NOMO-1 (cell line): Measurements from ENCODE around the gene EGR4.
"Not testable (repeated sequence)": the region's sequence is repeated elsewhere in the genome, so short reads cannot be mapped to it uniquely, and the experiment has no call there.

Experiments
- DNase-seq, 2 experiments: peaks; one replicate each; lab custom pipeline; 2025; ENCODE audit not compliant: unreplicated experiment in 2 of 2; lab: John Stamatoyannopoulos, UW

Gene EGR4

DNA sequence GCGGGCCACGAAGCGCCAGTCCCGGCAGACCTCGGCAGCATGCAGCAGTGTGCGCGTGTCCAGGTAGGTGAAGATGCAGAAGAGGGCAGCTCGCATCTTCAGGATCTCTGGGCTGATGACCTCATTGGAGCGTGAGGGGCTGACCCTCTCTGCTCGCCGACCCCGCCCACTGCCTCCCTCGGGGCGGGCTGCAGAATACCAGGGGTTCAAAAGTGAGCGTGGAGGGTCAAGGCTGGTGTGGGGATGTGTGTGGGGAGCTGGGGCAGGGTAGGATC is 29.1 kb downstream of the EGR4 start:
- DNase-seq = no peak

DNA sequence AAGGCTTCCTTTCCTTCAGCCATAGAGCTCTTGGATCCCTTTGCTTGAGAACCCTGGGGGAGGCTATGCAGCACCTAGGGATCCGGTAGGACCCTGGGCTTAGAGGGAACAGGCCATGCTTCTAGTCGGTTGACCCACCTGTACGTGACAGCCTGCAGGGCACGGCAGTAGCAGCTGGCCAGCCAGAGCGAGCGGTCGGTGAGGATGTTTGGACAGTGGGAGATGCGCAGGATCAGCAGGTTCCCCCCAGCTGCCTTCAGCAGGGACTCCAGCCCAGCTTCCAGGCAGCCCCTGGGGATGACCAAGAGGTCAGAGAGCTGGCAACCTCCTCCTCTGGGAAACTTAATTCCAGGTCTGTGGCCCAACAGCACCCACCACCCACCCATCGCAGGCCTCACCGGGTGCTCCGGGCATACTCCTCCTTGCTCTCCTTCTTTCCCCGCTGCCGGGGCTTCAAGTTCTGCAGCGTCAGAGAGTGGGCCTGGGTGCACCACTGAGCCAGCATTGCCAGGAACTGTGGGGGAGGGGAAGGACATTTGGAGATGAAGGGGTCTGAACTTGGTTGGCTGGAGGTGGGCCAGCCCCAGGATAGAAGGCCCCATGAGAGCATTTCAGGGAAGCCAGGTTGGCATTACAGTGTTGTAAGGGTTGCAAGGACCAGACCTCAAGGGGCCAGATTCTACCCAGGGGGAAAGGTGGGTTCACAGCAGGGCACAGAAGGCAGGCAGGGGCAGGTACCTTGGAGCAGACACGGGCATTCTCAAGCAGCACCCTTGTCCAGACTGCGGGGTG is 29.6 kb downstream of the EGR4 start:
- no peak for DNase-seq

DNA sequence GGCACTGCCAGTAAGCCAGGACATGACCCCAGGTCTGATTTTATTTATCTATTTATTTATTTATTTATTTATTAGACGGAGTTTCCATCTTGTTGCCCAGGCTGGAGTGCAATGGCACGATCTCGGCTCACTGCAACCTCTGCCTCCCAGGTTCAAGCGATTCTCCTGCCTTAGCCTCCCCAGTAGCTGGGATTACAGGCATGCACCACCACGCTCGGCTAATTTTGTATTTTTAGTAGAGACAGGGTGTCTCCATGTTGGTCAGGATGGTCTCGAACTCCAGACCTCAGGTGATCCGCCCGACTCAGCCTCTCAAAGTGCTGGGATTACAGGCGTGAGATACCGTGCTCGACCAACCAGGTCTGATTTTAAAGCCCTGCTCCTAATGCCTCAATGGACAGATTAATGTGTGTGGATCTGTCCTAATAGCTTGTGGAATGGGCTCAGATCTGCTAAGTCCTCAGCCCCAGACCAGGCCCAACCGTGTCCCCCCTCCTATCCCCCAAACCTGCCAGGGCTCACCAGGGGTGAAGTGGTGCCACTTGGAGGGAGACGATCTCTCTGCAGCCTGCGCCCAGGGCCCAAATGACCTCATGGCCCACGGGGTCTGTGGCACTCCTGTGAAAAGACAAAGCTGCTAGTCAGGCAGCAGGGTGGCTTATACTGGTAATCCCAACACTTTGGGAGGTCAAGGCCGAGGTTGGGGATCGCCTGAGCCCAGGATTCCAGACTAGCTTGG is 30.5 kb downstream of the EGR4 start:
- DNase-seq = not testable (repeated sequence)

DNA sequence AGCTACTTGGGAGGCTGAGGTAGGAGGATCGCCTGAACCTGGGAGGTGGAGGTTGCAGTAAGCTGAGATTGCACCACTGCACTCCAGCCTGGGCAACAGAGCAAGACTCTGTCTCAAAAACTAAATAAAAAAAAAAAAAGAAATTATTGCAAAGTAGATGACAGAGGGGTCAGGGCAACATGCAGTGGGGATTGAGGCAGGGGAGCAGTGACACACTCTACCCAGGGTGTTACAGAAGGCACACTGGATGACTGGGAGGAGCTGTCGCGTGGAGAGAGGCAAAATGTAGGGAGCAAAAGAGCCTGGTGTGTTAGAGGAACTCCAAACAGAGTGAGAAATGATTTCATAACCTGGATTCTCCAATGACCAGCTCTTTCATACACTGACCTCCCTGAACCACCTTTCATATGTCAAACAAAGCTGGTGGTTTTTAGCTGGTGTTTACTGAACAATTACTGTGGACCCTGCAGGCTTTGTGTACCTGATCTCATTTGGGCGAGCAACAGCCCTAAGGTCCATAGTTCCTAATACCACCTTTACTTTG is 31.2 kb downstream of the EGR4 start:
- no peak for DNase-seq

DNA sequence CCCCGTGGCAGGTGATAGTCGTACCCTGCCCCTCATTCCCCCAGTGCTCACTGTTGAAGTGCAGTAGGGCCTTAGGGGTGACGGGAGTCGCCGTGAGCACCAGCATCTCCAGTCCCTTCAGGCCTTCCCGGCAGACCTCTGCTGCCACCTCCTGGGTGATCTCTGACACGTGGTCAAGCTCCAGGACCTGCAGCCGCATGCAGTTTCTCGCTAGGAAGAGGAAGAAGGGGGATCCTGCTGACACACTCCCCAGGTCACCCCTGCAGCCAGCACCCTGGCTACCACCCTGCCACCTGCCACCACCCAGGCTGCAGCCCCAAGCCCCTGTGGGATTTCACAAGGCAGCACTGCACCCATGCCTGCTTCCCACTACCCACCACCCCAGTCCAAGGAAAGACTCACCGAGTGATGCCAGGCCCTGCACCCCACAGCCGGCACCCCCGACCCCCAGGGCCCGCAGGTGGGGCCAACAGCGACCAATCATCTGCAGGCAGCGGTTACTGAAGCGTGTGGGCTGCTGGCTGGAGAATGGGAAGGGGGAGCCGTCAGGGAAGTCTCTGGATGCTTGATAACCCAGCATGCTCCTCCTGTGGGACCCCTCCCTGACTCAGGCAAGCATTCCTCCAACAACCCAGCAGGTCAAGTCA is 32.9 kb downstream of the EGR4 start:
- DNase-seq = peak in 1 of 2 experiments; percentile 1

DNA sequence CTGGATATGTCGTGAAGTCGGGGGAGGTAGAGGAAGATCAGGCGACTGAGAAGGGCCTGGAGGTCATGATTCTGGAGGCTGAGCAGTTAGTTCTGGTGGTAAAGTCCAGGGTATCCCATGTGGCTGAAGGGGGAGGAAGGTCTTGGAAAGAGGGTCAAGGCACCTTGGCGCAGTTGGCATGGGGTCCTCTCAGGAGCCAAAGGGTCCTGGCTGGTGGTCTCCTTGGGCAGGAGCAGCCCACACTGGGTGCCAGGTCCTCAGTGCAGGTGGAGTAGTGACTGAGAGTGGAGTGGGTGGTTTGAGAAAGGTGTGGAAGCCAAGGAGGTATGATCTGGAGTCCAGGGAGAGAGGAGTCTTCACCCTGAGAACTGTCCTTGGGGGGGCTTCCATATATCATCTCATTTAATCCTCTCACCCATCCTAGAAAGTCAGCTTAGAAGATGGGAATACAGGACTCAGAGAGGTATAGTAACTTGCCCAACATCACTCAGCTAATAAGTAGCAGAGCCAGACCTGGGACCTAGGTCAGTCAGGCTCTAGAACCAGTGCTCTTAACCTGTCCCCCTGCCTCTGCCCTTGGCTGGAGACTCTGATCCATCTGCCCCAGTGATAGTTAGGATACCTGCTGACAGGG is 33.5 kb downstream of the EGR4 start:
- no peak for DNase-seq

DNA sequence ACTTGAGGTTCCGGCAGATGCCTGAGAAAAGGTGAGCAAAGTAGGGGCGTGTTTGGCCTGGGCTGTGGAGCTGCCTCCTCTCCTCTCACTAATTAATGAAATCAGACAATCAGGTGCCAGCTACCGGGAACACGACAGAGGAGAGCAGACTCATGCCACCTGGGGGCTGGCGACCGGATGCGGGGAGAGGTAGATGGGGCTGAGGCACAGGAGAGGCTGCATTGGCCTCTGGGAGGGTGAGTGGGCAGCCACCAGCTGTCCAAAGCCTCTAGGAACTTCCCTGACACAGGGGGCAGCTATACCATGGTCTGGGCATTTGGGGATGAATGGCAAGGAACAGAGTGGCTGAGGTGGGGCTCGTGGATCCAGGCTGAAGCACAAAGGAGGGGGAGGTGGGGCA is 34.1 kb downstream of the EGR4 start:
- no peak for DNase-seq

DNA sequence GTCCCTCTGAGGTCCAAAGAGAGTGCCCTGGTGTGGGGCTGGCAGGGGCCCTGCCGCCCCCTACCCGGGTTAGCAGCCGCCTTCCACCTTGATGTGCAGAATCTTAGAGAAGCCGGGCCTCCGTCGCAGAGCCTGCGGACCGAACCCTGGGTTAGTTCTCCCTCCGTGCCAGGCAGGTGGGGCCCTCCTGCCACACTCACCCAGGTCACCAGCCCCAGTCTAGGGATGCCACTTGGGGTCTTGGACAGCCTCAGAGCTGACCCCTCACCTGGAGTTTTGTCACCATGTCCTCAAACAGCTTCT is 34.5 kb downstream of the EGR4 start:
- no peak for DNase-seq

DNA sequence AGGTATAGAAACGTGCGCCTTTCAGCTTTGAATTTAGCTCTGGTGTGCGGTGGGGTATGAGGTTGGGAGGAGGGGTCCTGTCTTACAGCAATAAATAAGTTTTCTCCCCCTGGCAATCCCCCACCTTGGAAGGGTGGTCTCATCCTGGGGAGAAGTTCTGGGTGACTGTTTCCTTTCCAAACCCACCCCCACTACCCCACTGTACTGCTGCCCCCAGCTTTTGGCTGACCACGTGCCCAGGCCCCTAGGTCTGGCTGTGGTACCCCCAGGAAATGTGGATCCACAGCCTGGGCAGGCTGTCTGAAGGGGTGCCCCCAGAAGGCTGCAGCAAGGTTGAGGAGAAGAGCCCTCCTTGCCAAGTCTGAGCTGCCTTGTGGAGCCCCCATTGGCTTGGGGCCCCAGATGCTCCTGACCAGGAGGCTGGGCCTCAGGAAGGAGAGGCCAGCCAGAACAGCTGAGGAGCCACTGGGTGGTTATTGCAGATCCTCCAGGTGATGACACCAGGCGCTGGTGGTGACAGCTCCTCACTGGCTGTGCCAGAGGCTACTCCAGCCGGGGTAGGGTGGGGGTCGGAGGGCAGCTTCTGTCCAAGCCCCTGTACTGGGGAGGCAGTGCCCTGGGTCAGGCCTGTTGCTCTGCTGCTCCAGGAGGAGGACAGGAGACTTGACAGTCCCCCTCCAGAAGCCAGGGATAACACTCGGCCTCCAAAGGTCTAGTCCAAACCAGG is 35.0 kb downstream of the EGR4 start:
- no peak for DNase-seq

DNA sequence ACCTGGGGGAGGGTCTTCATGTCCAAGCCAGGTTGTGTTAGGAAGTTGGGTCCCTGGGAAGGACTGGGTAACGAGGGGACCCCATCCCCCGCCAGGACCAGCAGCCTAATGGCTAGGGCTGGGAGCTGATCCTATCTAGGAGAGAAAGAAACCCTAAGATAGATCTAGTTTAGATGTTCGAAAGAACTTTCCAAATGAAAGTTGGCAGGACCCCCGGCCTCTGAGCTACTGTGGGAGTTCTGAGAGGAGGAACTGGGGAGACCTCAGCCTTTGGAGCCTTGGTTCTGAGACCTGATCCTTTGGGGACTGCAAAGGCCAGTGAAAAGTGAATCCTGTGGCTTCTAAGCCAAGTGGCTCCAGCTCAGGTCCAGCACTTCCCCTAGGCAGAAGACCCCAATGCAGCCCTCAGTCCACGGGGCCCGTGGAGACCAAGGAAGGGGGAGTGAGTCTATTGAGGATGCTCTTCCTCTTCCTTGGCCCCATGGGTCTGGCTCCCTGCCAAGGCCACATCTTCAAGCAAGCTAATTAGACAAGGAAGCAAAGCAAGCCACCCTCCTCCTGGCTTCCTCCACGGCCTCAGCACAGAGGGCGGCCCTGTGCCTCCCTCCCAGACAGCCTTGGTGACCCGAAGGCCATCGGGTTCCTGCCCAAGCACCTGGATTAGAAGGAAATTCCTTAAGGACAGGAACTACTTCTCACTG is 35.8 kb downstream of the EGR4 start:
- peak in 1 of 2 experiments; percentile 1 for DNase-seq

DNA sequence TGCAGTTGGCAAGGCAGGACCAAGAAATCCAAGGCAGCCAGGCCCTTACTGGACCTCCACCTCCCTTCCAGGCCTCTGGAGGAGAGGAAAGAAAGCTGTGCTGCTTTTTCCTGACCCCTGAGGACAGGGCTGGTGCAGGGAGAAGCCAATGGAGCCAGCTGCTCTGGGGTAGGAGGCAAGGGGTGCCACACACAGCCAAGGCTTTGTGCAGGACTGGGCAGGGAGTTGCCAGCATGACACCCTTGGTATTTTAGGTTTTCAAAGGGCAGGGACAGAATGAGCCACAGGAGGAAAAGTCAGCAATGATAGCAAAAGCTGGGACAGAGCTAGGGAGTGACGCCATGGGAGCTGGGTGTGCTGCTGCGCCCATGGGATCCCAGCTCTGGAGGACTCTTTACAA is 36.3 kb downstream of the EGR4 start:
- no peak for DNase-seq

DNA sequence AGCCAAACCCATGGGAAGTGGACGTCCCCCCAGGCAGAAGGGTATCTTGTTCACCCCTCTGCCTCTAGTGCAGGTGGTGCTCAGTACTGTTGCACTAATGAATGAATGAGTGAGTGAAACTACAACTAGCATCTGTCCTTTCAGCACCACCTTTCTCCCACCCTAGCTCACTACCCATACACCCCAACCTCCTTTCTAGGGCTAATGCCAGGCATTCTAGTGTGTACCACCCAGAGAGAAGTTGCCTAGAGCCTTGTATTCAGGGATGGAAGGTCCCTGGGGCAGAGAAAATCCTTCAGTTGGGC is 36.8 kb downstream of the EGR4 start:
- no peak for DNase-seq

DNA sequence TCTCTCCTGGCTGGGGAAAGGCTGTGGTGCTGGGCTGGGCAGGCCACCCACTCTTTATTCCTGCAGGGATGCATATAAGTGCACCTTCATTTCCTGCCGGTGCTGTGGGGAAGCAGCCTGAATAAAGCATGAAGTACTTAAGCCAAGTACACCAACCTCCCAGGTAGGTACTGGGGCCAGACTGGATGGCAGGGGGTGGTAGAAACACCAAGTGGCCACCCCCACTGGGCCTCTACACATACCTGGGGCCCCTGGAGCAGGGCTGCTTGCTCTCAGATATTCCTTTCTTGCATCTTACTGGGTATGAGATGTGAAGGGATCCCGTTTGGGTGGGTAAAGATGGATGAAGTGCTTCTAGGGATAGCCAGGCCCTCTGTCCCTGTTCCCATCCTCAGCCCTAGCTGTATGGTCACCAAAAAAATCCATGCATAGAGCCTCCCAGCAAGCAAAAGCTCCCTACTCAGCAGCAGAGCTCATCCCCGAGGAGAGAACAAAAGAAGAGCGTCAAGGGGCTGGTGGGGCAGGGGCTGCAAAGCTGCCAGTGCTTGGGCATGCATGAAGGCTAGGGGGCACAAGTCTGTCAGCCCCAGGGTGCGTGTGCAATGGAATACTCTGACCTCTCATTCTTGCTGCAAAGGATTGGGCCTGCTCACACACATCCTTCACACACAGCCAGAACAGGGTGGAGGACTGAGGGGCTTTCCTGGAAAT is 37.3 kb downstream of the EGR4 start:
- DNase-seq = no peak

DNA sequence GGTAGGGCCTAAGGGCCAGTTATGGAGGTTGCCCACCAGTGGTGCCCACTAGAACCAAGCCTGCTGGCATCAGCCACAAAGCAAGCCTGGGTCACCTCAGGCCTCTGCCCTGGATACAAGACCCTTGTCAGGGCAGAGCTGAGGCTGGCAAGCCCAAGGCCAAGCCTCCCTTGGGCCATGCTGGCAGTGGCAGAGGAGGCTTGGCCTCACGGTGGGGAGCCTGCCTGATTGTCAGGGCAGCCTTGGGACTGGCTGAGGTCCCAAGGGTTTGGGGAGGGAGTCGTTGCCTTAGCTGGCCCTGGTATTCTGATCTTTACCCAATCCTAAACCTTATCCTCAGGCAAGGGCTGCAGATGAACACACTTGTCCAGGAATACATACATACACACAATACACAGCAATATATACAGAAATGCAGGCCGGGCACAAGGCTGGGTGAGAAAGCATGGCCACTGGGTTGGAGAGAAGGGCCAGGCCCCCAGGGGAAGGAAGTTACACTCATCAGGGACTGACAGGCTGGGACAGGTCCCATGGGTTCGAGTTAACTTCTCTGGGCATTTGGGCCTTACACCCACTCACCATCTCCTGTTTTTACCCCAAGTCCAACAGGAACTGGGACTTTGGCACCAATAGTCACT is 38.2 kb downstream of the EGR4 start:
- DNase-seq = no peak

DNA sequence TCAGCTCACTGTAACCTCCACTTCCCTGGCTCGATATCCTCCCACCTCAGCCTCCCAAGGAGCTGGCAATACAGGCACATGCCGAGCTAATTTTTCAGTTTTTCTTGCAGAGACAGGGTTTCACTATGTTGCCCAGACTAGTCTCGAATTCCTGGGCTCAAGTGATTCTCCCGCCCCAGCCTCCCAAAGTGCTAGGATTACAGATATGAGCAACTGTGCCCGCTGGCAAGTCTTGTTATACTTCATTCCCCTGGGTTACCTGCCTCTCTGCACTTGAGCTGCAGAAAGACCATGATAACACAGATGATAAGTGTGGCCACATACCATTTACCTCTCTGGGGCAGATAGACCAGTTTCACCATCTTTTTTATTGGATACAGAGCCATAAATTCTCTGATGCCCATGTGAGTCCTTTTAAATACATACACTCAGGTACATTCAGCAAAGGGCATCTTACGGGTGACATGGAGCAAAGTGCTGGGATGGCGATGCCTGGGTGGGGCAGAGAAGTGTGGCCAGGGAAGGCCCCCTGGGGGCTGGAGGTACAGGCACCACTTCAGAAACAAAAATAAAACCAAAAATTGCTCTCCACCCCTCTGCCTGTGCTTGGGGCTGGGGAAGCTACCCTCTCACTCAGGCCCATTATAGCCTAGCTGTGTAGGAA is 38.9 kb downstream of the EGR4 start:
- DNase-seq = no peak

DNA sequence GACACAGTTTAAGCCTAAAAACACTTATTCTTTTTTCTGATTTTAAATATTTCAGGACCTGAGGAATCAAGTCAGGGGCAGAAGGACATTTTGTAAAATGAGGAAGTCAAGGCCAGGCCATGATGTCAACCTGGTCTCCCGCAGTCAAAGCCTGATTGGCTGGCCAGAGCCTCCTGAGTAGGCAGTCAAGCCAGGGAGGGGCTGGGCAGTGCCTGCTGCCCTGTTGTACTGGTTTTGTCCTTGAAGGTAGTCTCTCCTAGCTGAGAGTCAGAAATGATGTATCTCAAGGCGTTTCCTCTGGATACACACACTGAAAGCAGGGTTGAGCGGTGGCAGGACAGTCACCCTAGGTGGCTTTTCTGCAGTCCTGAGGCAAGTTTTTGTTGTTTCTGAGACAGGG is 39.4 kb downstream of the EGR4 start:
- DNase-seq = peak; percentile 34 to 67

DNA sequence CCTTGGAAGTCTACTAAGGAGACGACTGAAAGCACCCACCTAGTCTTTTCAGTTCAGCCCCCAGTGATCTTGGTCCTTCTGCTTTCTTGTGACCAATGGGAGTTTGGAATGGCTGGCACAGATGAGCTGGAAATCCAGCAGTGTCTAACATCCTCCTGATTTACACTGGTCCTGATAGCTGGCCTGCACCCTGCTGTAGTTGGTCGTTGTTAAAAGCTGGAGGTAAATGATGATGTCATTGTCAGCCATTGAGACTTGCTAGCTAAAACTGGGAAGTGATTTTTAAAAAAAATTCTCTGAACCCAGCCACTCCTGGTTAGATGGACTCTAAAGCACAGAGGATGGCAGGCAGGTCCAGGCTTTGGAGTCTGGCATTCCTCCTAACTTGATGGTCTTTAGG is 39.9 kb downstream of the EGR4 start:
- DNase-seq = no peak

DNA sequence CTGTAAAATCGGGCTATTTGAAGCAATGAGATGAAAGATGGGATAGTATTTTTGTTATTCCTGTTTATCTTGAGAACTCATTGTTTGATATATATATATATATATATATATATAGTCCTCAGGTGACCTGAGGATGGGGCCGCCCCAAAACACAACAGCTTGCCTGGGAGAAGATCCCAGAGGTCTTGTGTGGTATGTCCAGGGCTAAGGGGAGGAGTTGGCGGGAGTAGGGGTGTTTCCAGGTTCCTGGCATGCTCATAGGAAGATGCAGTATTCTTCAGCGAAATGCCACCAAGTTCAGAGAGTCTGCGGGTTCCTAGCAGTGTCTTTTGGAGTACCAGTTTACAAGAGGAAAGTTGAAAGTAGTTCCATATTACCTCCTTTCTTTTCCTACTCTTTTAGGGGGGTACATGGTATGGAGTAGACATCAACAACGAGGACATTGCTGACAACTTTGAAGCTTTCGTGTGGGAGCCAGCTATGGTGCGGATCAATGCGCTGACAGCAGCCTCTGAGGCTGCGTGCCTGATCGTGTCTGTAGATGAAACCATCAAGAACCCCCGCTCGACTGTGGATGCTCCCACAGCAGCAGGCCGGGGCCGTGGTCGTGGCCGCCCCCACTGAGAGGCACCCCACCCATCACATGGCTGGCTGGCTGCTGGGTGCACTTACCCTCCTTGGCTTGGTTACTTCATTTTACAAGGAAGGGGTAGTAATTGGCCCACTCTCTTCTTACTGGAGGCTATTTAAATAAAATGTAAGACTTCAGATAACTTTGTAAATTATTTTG is 40.9 kb downstream of the EGR4 start:
- no peak for DNase-seq
